OCI-LY3 (cell line): Measurements from ENCODE around the gene CFH.

ENCODE experiments used
- CTCF ChIP-seq: fragments of 200-600, 300-600 bp; sonication (generic); IDR thresholded peaks from 2 replicates; pipeline ENCODE4 v1.5.1; 2014; ENCODE audit warnings: antibody characterized with exemption, low read length, low read depth
- EZH2phosphoT487 ChIP-seq: fragments of 200-600 bp; shearing (Covaris generic); IDR thresholded peaks from 2 replicates; pipeline ENCODE4 v1.6.1; 2018; ENCODE audit warnings: antibody characterized with exemption, mixed run types, low read depth

- no peak for TF ChIP-seq CTCF
- TF ChIP-seq EZH2phosphoT487: no peak
These were observed 28.3 kb downstream of the CFH start for GRCh38 chr1:196680107-196680506.
